Motor neuron (in vitro differentiated cells): Measurements from ENCODE around the gene FOXL2NB. TPM values are rescaled to one million over a fixed set of nuclear protein-coding genes. Genes with fewer than 3 reads are reported as not detected.

Experiments
- ATAC-seq, 8 experiments: fragments of 200-7000 bp; cut with Tn5 transposase; replicated peaks in 6 of 8; 2 replicates each; pipeline ENCODE4 v1.8.0; 2021; ENCODE audit warnings: mild to moderate bottlenecking in 8 of 8, moderate library complexity in 8 of 8
- H3K27ac ChIP-seq, 2 donors: fragments of 250-450 bp; sonication (Bioruptor Pico); 2 replicates each; pipeline ENCODE4 v1.9.0; 2021; ENCODE audit warnings: antibody characterized with exemption in 2 of 2, mild to moderate bottlenecking in 2 of 2, moderate library complexity in 1 of 2
- H3K4me1 ChIP-seq, 2 donors: fragments of 250-450 bp; sonication (Bioruptor Pico); replicated peaks in 1 of 2; 2 replicates each; pipeline ENCODE4 v1.6.1; 2021; ENCODE audit warnings: antibody characterized with exemption in 2 of 2, mild to moderate bottlenecking in 2 of 2, moderate library complexity in 1 of 2
- H3K4me3 ChIP-seq, 5 donors: fragments of 250-450 bp; sonication (Bioruptor Pico); 2 replicates each; pipeline ENCODE4 v1.9.0; 2021; ENCODE audit warnings: antibody characterized with exemption in 5 of 5, mild to moderate bottlenecking in 5 of 5, moderate library complexity in 4 of 5
- WGBS, 10 experiments: fragments of 450-650 bp; shearing (Covaris generic); methylation state at CpG; one replicate each; pipeline ENCODE4 v1.0.0; 2022; 5-methylcytosine and 5-hydroxymethylcytosine counted together
- in situ Hi-C, 9 experiments: fragments of 400-800 bp; cut with MboI; loops; one replicate each; pipeline ENCODE4 v1.15.0; 2021; ENCODE audit warnings: low sequenced_read_pairs in 9 of 9, low pct_unique_long_range_greater_than_20kb in 2 of 9; ENCODE audit not compliant: unreplicated experiment in 9 of 9
- total RNA-seq, 8 experiments: library from RNA; unstranded; fragments of 300-600 nt; gene quantifications; 2 replicates each; pipeline versions ENCODE4 v1.2.3 to v1.2.4, GENCODE V29; 2022

Gene FOXL2NB
- total RNA-seq, 8 experiments from 2014 or later, result 0.05 to 10.7 (median 0.27) TPM

DNA sequence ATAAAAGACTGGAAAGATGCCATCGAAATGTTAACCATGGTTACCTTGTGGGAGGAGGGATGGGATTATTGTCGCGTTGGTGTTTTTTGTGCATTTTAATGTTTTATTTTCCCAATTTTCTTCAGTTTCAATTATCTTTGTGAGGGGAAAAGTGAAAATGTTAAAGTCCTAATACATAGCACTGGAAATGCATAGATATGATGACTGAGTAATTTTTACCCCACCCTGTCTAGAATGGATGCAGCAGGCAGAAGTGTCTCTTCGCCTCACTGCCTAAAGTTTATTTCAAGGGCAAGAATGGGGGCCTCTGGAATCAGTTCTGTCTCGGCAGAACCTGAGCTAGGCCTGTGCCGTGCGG lies 11.5 kb upstream of the FOXL2NB start:
- 40 to 92% (median 81%) methylated on average over 2 to 6 of the region's 7 CpGs for WGBS, 10 experiments
- Histone ChIP-seq H3K4me3 (peak overlapping the region in 2 of 5 donors; percentile 42 to 69), H3K4me1 (peaks cover 0 to 6% of the 10 kb centered on the region in 2 donors), H3K27ac (no peak overlapping the region)
- no peak for ATAC-seq
- in situ Hi-C loops, result loop anchor here in 3 of 9 experiments (10.0 to 25.0 kb wide), 3 partner anchors 49 to 402 kb away; partner anchors contain the start of gene MRPS22 (in 1 of the 3)

DNA sequence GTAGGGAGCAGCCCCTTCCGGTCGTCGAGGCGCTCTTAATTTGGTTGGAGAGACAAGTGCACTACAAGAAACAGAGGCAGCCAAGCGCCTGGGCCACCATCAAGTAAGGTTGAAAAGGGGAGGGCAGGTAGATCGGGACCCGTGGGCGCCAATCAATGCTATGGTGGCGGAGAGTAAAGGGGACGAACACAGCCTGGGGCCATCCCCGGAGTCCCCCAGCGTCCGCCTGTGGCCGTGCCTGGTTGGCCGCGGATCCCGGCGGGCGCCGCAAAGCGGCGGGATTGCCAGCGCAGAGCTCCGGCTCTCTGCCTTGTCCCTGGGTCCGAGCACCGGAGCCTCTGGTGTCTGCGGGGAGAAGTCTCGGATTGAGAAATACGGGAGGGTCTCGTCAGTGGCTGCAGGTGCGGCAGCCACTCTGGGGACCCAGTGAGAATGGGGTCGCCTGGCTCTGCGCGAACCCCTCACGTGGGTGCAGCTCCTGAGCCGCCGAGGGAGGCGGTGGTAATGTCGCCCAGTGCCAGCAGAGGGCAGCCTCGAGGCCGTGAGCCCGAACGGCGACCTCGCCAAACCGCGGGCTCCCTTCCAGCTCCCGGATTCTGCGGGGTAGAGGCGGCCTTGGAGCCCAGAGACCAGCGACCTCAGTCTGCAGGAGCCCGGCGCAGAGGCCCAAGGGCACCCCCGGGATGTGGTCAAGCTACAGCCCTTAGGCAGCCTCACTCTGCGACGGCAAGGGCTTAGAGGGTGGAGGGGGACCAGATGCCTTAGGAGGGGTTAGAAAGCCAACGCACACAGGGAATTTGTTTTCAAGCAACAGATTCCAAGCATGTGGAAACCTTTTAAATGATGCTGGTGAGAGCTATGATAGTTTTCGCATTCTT lies 10.9 kb upstream of the FOXL2NB start:
- in situ Hi-C loops, result loop anchor here in 3 of 9 experiments (10.0 to 25.0 kb wide), 3 partner anchors 49 to 401 kb away; partner anchors contain the start of gene MRPS22 (in 1 of the 3)
- peaks cover 0 to 6% of the 10 kb centered on the region in 2 donors for H3K4me1 ChIP-seq
- 0 to 61% (median 15%) methylated on average over 1 to 20 of the region's 58 CpGs; no CpG with 5 or more reads in 3 of the 10 experiments for WGBS, 10 experiments
- ATAC-seq, result peak; percentile 83 to 93 (median 88)
- H3K27ac ChIP-seq, result no peak overlapping the region
- H3K4me3 ChIP-seq, result peak overlapping the region; percentile 35 to 69 (median 46)

DNA sequence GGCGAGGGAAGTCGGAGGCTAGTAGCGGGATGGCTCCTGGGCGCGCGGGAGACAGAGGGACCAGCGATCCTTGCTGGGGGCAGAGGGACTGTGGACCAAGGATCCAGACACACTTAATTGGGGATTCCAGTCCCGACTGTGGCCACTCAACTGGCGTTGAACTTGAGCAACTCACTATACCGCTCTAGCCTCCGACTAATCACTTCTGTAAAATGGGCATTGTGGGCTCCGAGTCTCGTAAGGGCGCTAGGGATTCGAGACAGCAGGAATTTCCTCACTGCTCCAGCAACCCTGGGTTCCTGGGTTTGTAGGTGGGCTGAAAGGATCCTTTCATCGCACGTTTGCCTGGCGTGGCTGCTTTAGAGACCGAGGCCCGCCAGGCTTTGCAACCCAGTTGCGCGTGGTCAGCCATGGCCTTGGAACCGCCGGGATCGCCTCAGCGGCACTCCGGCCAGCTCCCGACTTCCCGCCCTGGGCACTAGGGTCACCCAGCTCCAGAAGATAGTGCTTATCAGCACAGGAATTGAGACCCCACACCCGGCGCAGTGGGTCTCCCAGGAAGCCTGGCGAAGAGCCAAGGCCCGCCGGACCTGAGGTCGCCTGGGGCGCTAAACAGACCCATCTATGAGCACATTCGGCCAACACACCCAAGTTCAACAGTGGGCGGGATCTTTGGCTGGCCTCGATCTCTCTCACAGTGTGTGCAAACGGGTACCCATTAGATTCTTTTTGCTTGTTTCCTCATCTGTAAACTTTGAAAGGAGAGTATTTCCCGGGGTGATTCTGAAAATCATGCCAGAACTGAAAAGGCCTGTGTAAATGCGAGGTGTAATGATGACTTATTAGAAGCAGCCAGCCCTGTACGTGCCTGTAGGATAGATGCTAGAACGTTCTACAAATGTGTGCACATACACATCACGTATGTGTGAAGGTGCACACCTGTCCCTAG lies 10.0 kb upstream of the FOXL2NB start:
- in situ Hi-C loops, result loop anchor here in 3 of 9 experiments (10.0 to 25.0 kb wide), 3 partner anchors 48 to 400 kb away; partner anchors contain the start of gene MRPS22 (in 1 of the 3)
- Histone ChIP-seq H3K27ac (no peak overlapping the region), H3K4me3 (peak overlapping the region in 1 of 5 donors; percentile 69), H3K4me1 (peaks cover 0 to 6% of the 10 kb centered on the region in 2 donors)
- 4 to 70% (median 40%) methylated on average over 2 to 17 of the region's 45 CpGs; no CpG with 5 or more reads in 1 of the 10 experiments for WGBS, 10 experiments
- ATAC-seq, result peak in 1 of 8 experiments; percentile 4

DNA sequence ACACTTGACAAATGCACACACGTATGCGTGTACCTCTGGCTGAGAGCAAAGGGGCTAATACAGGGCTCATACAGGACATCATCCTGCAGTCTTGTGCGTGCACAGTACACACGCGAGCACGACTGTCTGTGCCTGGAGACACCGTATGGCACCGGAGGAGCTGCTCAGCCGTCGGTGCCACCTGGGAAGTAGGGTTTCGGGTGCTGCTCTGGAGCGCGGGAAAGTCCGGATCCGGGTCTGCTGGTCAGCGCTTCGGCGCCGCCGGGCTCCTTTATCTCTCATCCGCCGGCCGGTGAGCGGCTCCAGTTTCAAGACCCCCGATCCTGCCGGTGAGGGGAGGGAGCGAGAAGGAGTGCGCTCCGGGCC lies 9.3 kb upstream of the FOXL2NB start:
- no peak overlapping the region for H3K4me3 ChIP-seq
- no peak overlapping the region for H3K27ac ChIP-seq
- 11 to 93% (median 21%) methylated on average over 2 to 9 of the region's 29 CpGs; no CpG with 5 or more reads in 6 of the 10 experiments for WGBS, 10 experiments
- ATAC-seq, result no peak
- H3K4me1 ChIP-seq, result peaks cover 0 to 6% of the 10 kb centered on the region in 2 donors
- in situ Hi-C loops, result loop anchor here in 3 of 9 experiments (10.0 to 25.0 kb wide), 3 partner anchors 47 to 400 kb away; partner anchors contain the start of gene MRPS22 (in 1 of the 3)

DNA sequence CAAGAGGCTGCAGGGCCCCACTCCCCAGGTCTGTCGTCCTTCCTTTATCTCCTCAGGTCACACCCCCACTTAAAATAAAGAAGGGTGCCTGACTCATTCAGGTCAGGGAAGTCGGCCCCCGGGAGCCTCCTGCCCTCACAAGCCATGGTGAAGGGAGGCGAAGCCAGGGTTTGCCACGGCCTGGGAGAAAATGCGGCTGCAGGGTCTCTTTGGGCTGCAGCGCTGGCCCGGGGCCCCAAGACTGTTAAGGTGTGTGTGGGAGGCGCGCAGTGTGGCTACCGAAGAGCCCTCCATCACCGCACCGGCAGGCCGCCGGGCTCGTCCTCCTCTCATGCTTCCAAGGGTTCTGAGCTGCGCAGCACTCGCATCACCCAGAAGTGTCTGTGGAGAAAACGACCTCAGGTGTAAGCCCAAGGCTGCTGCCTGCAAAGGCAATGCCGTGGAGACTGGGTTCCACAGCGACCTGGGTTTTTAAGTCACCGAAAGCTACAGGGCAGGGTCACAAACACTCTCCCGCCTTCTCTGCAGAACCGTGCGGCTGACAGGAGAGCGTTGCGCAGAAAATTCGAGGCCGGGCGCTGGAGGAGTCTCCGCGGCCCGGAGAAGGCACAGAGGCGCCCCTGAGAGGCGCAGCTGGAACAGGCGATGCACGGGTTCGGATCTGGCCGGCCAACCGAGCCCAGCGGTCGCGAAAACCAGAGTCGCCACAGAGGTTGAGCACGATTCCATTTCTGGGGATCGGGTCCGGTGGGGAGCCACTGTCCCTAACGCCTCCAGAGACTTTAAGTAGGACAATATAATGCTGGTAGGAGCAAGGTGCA lies 8.8 kb upstream of the FOXL2NB start:
- WGBS, 10 experiments, result 0 to 93% (median 9%) methylated on average over 1 to 14 of the region's 48 CpGs; no CpG with 5 or more reads in 4 of the 10 experiments
- no peak for ATAC-seq
- H3K4me1 ChIP-seq, result peaks cover 0 to 6% of the 10 kb centered on the region in 2 donors
- no peak overlapping the region for H3K4me3 ChIP-seq
- no peak overlapping the region for H3K27ac ChIP-seq
- in situ Hi-C loops, result loop anchor here in 3 of 9 experiments (10.0 to 25.0 kb wide), 3 partner anchors 47 to 399 kb away; partner anchors contain the start of gene MRPS22 (in 1 of the 3)

DNA sequence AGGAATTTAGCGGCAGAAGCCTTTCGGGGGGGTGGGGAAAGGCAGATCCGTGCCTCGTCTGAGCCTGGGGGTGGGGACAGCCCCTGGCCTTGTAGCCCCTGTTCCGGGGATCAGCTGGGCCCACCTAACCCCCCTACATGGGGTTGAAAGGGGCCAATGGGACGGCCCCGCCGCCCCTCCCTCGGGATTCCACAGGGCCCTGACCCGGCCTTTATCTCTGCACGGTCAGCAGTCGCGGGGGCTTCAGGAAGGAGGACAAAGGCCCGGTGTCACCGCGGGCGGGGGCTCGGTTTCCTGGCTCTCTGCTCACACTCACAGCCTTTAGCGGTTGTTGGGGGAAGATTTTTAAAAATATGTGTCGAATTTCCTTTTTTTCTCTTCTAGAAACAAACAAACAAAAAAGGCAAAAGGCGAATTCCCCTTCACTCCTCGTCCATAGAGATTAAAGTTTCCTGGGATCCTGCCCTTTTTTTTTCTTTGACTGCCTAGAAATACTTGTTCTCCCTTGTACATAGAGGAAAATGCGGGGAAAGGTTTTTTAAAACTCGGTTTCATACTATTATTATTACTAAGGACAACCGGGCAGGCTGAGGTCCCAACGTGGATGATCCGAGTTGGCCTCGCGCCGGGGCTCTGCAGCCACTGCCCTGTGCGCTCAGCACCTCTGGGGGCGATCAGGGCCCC lies 8.0 kb upstream of the FOXL2NB start:
- Histone ChIP-seq H3K4me3 (no peak overlapping the region), H3K4me1 (peaks cover 0 to 6% of the 10 kb centered on the region in 2 donors), H3K27ac (no peak overlapping the region)
- ATAC-seq, result no peak
- in situ Hi-C loops, result loop anchor here in 3 of 9 experiments (10.0 to 25.0 kb wide), 3 partner anchors 46 to 398 kb away; partner anchors contain the start of gene MRPS22 (in 1 of the 3)
- 0 to 74% (median 12%) methylated on average over 1 to 20 of the region's 32 CpGs; no CpG with 5 or more reads in 1 of the 10 experiments for whole genome bisulfite sequencing, 10 experiments

DNA sequence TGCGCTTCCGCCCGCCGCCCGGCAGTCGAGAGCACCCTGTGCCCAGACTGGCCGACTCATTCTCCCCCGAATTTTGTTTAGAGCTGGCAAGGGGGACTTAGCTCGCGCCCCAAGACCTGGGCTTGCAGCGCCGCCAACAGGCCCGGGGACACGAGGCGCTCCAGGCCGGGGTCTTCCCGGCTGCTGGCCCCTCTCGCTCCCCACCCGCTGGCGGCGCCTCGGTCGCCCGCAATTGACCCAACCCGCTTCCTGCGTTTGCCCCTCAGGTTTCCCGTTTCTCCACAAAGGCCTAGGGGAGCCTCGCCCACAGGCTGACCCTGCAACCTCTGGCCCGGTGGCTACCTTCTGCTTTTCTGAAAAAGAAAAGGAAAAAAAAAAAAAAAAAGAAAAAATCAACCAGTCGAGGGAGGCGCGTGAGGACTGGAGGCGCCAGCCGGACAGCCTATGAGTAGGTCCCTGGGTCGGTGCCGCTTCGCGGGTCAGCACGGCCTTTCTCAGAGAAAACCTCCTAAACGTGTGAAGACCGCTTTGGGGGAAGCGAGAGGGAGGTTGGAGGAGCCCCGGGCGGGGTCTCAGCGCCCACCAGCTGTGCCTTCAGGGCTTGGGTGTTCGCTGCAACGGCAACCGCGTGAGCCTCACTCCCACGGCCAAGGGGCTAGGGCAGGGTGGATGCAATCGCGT lies 7.3 kb upstream of the FOXL2NB start:
- Histone ChIP-seq H3K4me1 (peaks cover 0 to 6% of the 10 kb centered on the region in 2 donors), H3K27ac (no peak overlapping the region), H3K4me3 (no peak overlapping the region)
- 0 to 98% (median 7%) methylated on average over 1 to 30 of the region's 52 CpGs; no CpG with 5 or more reads in 1 of the 10 experiments for WGBS, 10 experiments
- ATAC-seq, result no peak
- in situ Hi-C loops, result loop anchor here in 3 of 9 experiments (10.0 to 25.0 kb wide), 3 partner anchors 45 to 398 kb away; partner anchors contain the start of gene MRPS22 (in 1 of the 3)

DNA sequence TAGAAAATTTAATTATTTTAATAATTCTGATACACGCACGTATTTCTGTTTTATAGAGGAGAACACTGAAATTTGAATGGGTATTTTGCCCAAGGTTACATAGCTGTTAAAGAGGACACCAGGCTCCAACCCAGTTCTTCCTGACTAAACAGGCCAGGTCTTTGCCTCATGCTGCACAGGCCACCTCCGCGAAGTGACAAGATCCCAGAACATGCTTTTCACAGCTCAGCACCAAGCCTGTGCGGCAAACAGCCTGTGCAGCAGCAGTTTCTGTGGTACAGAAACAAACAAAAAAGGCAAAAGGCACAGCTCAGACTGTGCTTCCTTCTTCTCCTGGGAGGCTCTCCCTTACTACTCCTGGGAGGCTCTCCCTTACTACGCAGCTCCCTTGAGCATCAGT lies 6.6 kb upstream of the FOXL2NB start:
- no peak overlapping the region for H3K27ac ChIP-seq
- in situ Hi-C loops, result loop anchor here in 3 of 9 experiments (25.0 kb wide), 2 partner anchors 372 to 397 kb away; partner anchors contain the start of gene MRPS22 (in 1 of the 3)
- H3K4me3 ChIP-seq, result no peak overlapping the region

DNA sequence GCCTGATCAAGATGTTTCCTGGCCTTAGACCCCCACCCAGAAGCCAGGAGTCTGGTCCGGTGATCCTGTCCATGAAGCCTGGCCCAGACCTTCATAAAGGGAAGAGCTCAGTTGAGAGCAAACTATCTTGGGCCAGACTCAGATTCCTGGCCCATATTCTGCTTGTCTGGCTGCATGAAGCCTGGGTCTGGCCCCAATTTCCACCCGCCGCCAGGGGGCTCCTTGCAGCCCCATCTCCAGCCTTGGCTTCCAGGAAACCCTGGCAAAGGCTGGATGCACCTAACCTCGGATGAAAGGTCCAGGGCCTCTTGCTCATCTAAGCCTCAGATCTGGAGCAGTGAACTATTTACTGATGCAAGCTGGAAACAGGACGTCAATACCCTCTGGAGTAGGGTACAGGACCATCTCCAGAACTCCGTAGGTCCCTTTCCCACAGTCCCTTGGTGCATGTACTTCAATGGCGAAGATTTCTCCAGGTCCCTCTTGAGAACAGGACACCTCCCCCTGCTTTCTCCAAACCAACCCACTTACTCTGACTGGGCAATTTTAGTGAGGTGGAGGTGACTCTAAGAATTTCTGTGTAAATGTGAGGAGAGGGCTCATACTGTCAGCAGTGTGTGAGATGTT lies 5.6 kb upstream of the FOXL2NB start:
- 33 to 100% (median 50%) methylated on average over 1 to 3 of the region's 7 CpGs; no CpG with 5 or more reads in 1 of the 10 experiments for WGBS, 10 experiments
- H3K4me1 ChIP-seq, result peaks cover 0 to 6% of the 10 kb centered on the region in 2 donors
- peak in 2 of 8 experiments; percentile 26 to 59 for ATAC-seq
- H3K27ac ChIP-seq, result no peak overlapping the region
- in situ Hi-C loops, result loop anchor here in 3 of 9 experiments (25.0 kb wide), 2 partner anchors 371 to 396 kb away; partner anchors contain the start of gene MRPS22 (in 1 of the 3)
- H3K4me3 ChIP-seq, result no peak overlapping the region

More for the DNA sequence above, 6.6 kb upstream of the FOXL2NB start:
- H3K4me1 ChIP-seq, result peaks cover 0 to 6% of the 10 kb centered on the region in 2 donors
- ATAC-seq, result no peak
- WGBS, 10 experiments, result 57 to 94% (median 90%) methylated on average over 1 to 5 of the region's 6 CpGs; no CpG with 5 or more reads in 2 of the 10 experiments

DNA sequence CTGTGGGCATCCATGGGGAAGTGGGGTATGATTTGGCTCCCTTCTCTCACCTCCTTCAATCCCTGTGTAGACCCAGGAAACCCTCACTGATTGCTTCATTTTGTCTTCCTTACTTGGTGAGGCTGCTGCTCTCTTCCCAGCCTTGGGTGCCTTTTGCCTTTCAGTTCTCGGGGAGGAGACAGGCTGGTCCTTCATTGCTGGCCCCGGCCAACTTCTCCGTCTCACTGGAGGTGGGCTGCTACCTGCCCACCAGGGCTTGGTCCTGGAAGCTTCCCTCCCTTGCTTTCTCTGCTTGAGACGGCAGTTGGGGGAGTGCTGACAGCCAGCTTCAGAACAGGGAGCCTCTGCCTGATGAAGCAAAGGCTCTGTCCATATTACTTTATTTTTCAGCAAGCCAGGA lies 4.7 kb upstream of the FOXL2NB start:
- in situ Hi-C loops, result loop anchor here in 3 of 9 experiments (25.0 kb wide), 2 partner anchors 370 to 395 kb away; partner anchors contain the start of gene MRPS22 (in 1 of the 3)
- Histone ChIP-seq H3K4me1 (peaks cover 0 to 8% of the 10 kb centered on the region in 2 donors), H3K27ac (no peak overlapping the region), H3K4me3 (no peak overlapping the region)
- ATAC-seq, result no peak
- 52 to 89% (median 85%) methylated on average over 1 to 4 of the region's 4 CpGs; no CpG with 5 or more reads in 4 of the 10 experiments for WGBS, 10 experiments
